Measurements from ENCODE around the gene C16orf92. TPM values are rescaled to one million over a fixed set of nuclear protein-coding genes. Genes with fewer than 3 reads are reported as not detected.

Gene C16orf92
- total and polyA plus RNA-seq, 2 experiments from 2014 or later = not detected

GRCh38 chr16:29995324-29995910 is 27.6 kb upstream of the C16orf92 start, which contains the start of gene HIRIP3:
TSS of gene HIRIP3 (minus strand) at chr16:29995617. CDS start at chr16:29995605, 12 bp downstream.
- peaks cover 11% of the 10 kb centered on the region for H3K36me3 ChIP-seq
- no peaks in the 10 kb centered on the region for H3K4me1 ChIP-seq (ENCODE audit: low read depth)
- DNase-seq (ENCODE audit: low read depth in 1 of 2, low spot score in 1 of 2) = peak; percentile 83 to 91
- H3K9me3 ChIP-seq (ENCODE audit: low read depth) = no peaks in the 10 kb centered on the region
- peak within 1 kb of the TSS; percentile 86 for H3K27ac ChIP-seq
- no peaks in the 10 kb centered on the region for H3K27me3 ChIP-seq
- peak within 1 kb of the TSS; percentile 84 for H3K4me3 ChIP-seq
- no peak for TF ChIP-seq CTCF (IDR thresholded peaks at IDR 0.05; ENCODE audit: low read depth, low read length)

GRCh38 chr16:29995911-29996765 is 26.9 kb upstream of the C16orf92 start, which contains the start of gene INO80E:
TSS of gene INO80E (plus strand) at chr16:29996241. CDS start at chr16:29996311, 70 bp downstream.
- peak within 1 kb of the TSS; percentile 84 for H3K4me3 ChIP-seq
- no peak for TF ChIP-seq CTCF (IDR thresholded peaks at IDR 0.05; ENCODE audit: low read depth, low read length)
- H3K9me3 ChIP-seq (ENCODE audit: low read depth) = no peaks in the 10 kb centered on the region
- H3K27me3 ChIP-seq = no peaks in the 10 kb centered on the region
- peak; percentile 96 to 97 for DNase-seq (ENCODE audit: low read depth in 1 of 2, low spot score in 1 of 2)
- no peaks in the 10 kb centered on the region for H3K4me1 ChIP-seq (ENCODE audit: low read depth)
- peaks cover 6% of the 10 kb centered on the region for H3K36me3 ChIP-seq
- peak within 1 kb of the TSS; percentile 86 for H3K27ac ChIP-seq

- Histone ChIP-seq H3K4me3 (peak overlapping the region; percentile 84), H3K27me3 (no peaks in the 10 kb centered on the region), H3K9me3 (ENCODE audit: low read depth) (no peaks in the 10 kb centered on the region), H3K36me3 (peaks cover 5% of the 10 kb centered on the region), H3K27ac (no peak overlapping the region), H3K4me1 (ENCODE audit: low read depth) (no peaks in the 10 kb centered on the region)
- DNase-seq (ENCODE audit: low read depth in 1 of 2, low spot score in 1 of 2) = peak in 1 of 2 donors; percentile 8
- TF ChIP-seq CTCF (IDR thresholded peaks at IDR 0.05; ENCODE audit: low read depth, low read length) = no peak
Observed at GRCh38 chr16:29996766-29997250, 26.2 kb upstream of the C16orf92 start.

- Histone ChIP-seq H3K4me3 (no peak overlapping the region), H3K4me1 (ENCODE audit: low read depth) (no peaks in the 10 kb centered on the region)
- TF ChIP-seq CTCF (IDR thresholded peaks at IDR 0.05; ENCODE audit: low read depth, low read length) = no peak
Observed at GRCh38 chr16:29999605-30000004, 23.4 kb upstream of the C16orf92 start.

GRCh38 chr16:30000735-30001631 is 22.0 kb upstream of the C16orf92 start:
- H3K27me3 ChIP-seq = no peaks in the 10 kb centered on the region
- no peak for DNase-seq (ENCODE audit: low read depth in 1 of 2, low spot score in 1 of 2)
- H3K4me1 ChIP-seq (ENCODE audit: low read depth) = no peaks in the 10 kb centered on the region
- TF ChIP-seq CTCF (IDR thresholded peaks at IDR 0.05; ENCODE audit: low read depth, low read length) = no peak
- H3K27ac ChIP-seq = no peak overlapping the region
- H3K9me3 ChIP-seq (ENCODE audit: low read depth) = no peaks in the 10 kb centered on the region
- H3K36me3 ChIP-seq = no peaks in the 10 kb centered on the region
- H3K4me3 ChIP-seq = no peak overlapping the region

More at GRCh38 chr16:29999605-30000004, 23.4 kb upstream of the C16orf92 start:
- H3K9me3 ChIP-seq (ENCODE audit: low read depth) = no peaks in the 10 kb centered on the region
- H3K27ac ChIP-seq = no peak overlapping the region
- no peaks in the 10 kb centered on the region for H3K36me3 ChIP-seq
- DNase-seq (ENCODE audit: low read depth in 1 of 2, low spot score in 1 of 2) = no peak
- H3K27me3 ChIP-seq = no peaks in the 10 kb centered on the region
